ENCODE results near the gene LEMD3.

Gene LEMD3

DNA sequence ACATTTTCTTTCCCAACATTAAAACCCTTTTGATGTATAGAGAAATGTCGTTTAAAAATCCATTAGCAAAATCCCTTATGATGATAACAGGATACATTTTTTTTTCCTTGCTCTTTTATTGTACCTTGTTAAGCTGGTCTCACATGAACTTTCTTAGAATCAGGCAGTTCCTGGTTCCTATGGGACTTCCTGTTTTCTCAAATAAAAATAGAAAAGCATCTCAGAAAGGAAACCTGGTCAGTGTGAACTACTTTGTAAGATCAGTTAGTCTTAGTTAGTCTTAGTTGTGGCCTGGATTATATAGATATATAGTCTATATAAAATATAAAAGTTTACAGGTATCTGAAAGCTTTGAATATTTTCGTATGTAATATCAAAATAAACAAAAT, 40.3 kb downstream of the LEMD3 start:
- TF ChIP-seq POLR2AphosphoS5 (IDR thresholded peaks at IDR 0.05; ENCODE audit: low read depth, low read length) (no peak), FOXP2 (optimal IDR thresholded peaks at IDR 0.05; ENCODE audit: borderline replicate concordance, extremely low read depth, extremely low read length, insufficient read depth) (no peak), TAF1 (IDR thresholded peaks at IDR 0.05; ENCODE audit: borderline replicate concordance, insufficient read depth, low read length) (no peak), SIN3A (IDR thresholded peaks at IDR 0.05; ENCODE audit: borderline replicate concordance, insufficient read depth, low read length) (no peak)
- TF ChIP-seq, protein P1, sequence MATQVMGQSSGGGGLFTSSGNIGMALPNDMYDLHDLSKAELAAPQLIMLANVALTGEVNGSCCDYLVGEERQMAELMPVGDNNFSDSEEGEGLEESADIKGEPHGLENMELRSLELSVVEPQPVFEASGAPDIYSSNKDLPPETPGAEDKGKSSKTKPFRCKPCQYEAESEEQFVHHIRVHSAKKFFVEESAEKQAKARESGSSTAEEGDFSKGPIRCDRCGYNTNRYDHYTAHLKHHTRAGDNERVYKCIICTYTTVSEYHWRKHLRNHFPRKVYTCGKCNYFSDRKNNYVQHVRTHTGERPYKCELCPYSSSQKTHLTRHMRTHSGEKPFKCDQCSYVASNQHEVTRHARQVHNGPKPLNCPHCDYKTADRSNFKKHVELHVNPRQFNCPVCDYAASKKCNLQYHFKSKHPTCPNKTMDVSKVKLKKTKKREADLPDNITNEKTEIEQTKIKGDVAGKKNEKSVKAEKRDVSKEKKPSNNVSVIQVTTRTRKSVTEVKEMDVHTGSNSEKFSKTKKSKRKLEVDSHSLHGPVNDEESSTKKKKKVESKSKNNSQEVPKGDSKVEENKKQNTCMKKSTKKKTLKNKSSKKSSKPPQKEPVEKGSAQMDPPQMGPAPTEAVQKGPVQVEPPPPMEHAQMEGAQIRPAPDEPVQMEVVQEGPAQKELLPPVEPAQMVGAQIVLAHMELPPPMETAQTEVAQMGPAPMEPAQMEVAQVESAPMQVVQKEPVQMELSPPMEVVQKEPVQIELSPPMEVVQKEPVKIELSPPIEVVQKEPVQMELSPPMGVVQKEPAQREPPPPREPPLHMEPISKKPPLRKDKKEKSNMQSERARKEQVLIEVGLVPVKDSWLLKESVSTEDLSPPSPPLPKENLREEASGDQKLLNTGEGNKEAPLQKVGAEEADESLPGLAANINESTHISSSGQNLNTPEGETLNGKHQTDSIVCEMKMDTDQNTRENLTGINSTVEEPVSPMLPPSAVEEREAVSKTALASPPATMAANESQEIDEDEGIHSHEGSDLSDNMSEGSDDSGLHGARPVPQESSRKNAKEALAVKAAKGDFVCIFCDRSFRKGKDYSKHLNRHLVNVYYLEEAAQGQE (IDR thresholded peaks at IDR 0.05; ENCODE audit: insufficient read depth in 1 of 2, low read depth in 2 of 2, low read length in 2 of 2), result no peak

GRCh38 chr12:65217086-65217485, 47.7 kb downstream of the LEMD3 start:
- TF ChIP-seq FOXP2 (optimal IDR thresholded peaks at IDR 0.05; ENCODE audit: borderline replicate concordance, extremely low read depth, extremely low read length, insufficient read depth), result no peak
- TF ChIP-seq POLR2AphosphoS5 (IDR thresholded peaks at IDR 0.05; ENCODE audit: low read depth, low read length), result no peak
- no peak for TF ChIP-seq SIN3A (IDR thresholded peaks at IDR 0.05; ENCODE audit: borderline replicate concordance, insufficient read depth, low read length)
- TF ChIP-seq, protein P1 (IDR thresholded peaks at IDR 0.05; ENCODE audit: insufficient read depth in 1 of 2, low read depth in 2 of 2, low read length in 2 of 2), result no peak
- TF ChIP-seq TAF1 (IDR thresholded peaks at IDR 0.05; ENCODE audit: borderline replicate concordance, insufficient read depth, low read length), result no peak

GRCh38 chr12:65220761-65221160, 51.4 kb downstream of the LEMD3 start:
- TF ChIP-seq POLR2AphosphoS5 (IDR thresholded peaks at IDR 0.05; ENCODE audit: low read depth, low read length) (no peak), SIN3A (IDR thresholded peaks at IDR 0.05; ENCODE audit: borderline replicate concordance, insufficient read depth, low read length) (no peak), FOXP2 (optimal IDR thresholded peaks at IDR 0.05; ENCODE audit: borderline replicate concordance, extremely low read depth, extremely low read length, insufficient read depth) (no peak), TAF1 (IDR thresholded peaks at IDR 0.05; ENCODE audit: borderline replicate concordance, insufficient read depth, low read length) (no peak)
- TF ChIP-seq, protein P1 (IDR thresholded peaks at IDR 0.05; ENCODE audit: insufficient read depth in 1 of 2, low read depth in 2 of 2, low read length in 2 of 2), result no peak

DNA sequence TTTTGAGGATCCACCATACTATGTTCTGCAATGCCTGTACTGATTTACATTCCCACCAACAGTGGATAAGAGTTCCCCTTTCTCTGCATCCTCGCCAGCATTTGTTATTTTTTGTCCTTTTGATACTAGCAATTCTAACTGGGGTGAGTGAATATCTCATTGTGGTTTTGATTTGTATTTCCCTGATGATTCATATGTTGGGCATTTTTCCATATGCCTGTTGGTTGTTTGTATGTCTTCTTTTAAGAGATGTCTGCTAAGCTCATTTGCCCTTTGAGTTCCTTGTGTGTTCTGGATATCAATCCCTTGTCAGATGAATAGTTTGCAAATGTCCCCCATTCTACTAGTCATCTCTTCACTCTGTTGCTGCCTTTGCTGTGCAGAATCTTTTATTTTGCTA, 60.1 kb downstream of the LEMD3 start:
- no peak for TF ChIP-seq TAF1 (IDR thresholded peaks at IDR 0.05; ENCODE audit: borderline replicate concordance, insufficient read depth, low read length)
- no peak for TF ChIP-seq SIN3A (IDR thresholded peaks at IDR 0.05; ENCODE audit: borderline replicate concordance, insufficient read depth, low read length)
- TF ChIP-seq, protein P1 (IDR thresholded peaks at IDR 0.05; ENCODE audit: insufficient read depth in 1 of 2, low read depth in 2 of 2, low read length in 2 of 2), result no peak
- TF ChIP-seq POLR2AphosphoS5 (IDR thresholded peaks at IDR 0.05; ENCODE audit: low read depth, low read length), result no peak
- TF ChIP-seq FOXP2 (optimal IDR thresholded peaks at IDR 0.05; ENCODE audit: borderline replicate concordance, extremely low read depth, extremely low read length, insufficient read depth), result no peak
